Fibroblast of lung (primary cell): ENCODE results near the gene MARCHF2.

Experiments used
- EZH2 ChIP-seq: IDR thresholded peaks from 2 replicates; pipeline ENCODE4 v1.5.1; 2012; ENCODE audit warnings: low read length, control low read depth, mild to moderate bottlenecking; ENCODE audit errors: missing control alignments
- TF ChIP-seq, protein P1 (sequence below), 2 donors: IDR thresholded peaks in 1 of 2; conservative IDR thresholded peaks in 1 of 2; 1 replicate in 1 of 2; 2 replicates in 1 of 2; pipeline ENCODE4 v1.5.1; 2011 to 2012; ENCODE audit warnings: low read length in 2 of 2, control low read depth in 1 of 2, inconsistent platforms in 1 of 2, low read depth in 1 of 2, mild to moderate bottlenecking in 1 of 2

DNA sequence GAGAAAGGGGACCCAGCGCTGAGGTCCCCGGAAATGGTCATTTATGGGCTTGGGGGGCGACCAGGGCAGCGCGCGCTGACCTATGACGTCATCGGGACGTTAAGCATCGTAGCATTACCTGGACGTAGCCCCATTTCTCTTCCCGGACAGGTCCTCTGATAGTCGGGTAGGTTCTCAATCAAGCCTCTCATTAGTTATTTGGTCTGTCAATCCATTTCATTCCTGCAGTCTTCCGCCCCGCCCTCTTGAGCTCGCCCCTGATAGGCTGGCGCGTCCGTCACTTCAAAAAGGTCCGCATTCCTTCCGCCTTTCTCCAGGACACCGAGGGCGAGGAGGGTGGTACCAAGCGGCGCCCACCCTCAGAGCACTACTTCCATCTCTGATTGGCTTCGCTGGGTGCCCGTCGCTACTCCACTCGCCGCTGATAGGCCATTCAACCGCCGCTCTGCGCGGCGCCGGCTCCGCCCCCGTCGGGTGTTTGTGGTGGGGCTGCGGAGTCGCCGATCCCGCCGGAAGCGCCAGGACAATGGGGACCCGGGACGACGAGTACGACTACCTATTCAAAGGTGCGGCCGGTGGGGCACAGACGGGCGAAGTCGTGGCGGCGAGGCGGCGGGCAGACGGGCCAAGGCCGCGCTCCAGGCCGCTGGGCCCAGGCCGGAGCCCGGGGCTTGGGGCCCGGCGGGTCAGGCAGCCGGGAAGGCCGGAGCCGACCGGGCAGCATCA, 23.1 kb upstream of the MARCHF2 start, which contains the start of gene RAB11B:
- TF ChIP-seq, protein P1, sequence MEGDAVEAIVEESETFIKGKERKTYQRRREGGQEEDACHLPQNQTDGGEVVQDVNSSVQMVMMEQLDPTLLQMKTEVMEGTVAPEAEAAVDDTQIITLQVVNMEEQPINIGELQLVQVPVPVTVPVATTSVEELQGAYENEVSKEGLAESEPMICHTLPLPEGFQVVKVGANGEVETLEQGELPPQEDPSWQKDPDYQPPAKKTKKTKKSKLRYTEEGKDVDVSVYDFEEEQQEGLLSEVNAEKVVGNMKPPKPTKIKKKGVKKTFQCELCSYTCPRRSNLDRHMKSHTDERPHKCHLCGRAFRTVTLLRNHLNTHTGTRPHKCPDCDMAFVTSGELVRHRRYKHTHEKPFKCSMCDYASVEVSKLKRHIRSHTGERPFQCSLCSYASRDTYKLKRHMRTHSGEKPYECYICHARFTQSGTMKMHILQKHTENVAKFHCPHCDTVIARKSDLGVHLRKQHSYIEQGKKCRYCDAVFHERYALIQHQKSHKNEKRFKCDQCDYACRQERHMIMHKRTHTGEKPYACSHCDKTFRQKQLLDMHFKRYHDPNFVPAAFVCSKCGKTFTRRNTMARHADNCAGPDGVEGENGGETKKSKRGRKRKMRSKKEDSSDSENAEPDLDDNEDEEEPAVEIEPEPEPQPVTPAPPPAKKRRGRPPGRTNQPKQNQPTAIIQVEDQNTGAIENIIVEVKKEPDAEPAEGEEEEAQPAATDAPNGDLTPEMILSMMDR (conservative IDR thresholded peaks at IDR 0.05 in 1 of 2, IDR thresholded peaks at IDR 0.05 in 1 of 2; ENCODE audit: low read depth in 1 of 2, low read length in 2 of 2): no peak
- TF ChIP-seq EZH2: no peak
